IMR-90 (cell line): ENCODE results near the gene NHLRC1. TPM values are rescaled to one million over a fixed set of nuclear protein-coding genes. Genes with fewer than 3 reads are reported as not detected.

Experiments used
- ATAC-seq: fragments of 200-7000 bp; cut with Tn5 transposase; 2 replicates; pipeline ENCODE4 v1.9.1; 2020; ENCODE audit warnings: low read depth, mild to moderate bottlenecking, moderate library complexity
- BruUV-seq: library from RNA; stranded (reverse); fragments of 400-500 nt; replicated peaks from 2 replicates; lab custom pipeline; 2021; lab: Mats Ljungman, UMichigan
- CTCF ChIA-PET: fragments of 300-600 bp; formaldehyde crosslinking; extraction: SDS; loops from one replicate; lab custom pipeline; 2021; ENCODE audit warnings: antibody characterized with exemption; lab: Yijun Ruan, JAX
- POLR2A ChIA-PET: fragments of 300-600 bp; sonication (Branson Sonifier 250); formaldehyde crosslinking; loops from one replicate; lab custom pipeline; 2022; ENCODE audit warnings: antibody characterized with exemption; ENCODE audit not compliant: unreplicated experiment; lab: Charles Lee
- DNase-seq: peaks from one replicate; pipeline ENCODE4 v3.0.0; 2013
- H2AFZ ChIP-seq: replicated peaks from 2 replicates; pipeline ENCODE3; 2013; ENCODE audit warnings: low read length, mild to moderate bottlenecking; ENCODE audit not compliant: poor library complexity
- H2AK5ac ChIP-seq: 2 replicates; pipeline ENCODE4 v1.6.1; 2013; ENCODE audit warnings: low read depth, low read length, inconsistent platforms
- H2AK9ac ChIP-seq: replicated peaks from 2 replicates; pipeline ENCODE3; 2013; ENCODE audit warnings: mild to moderate bottlenecking, low read depth, low read length, moderate library complexity; ENCODE audit not compliant: poor library complexity
- H2BK120ac ChIP-seq: 2 replicates; pipeline ENCODE4 v1.6.1; 2013; ENCODE audit warnings: low read depth, low read length, inconsistent platforms
- H2BK15ac ChIP-seq: 3 replicates; pipeline ENCODE4 v1.6.1; 2013; ENCODE audit warnings: low read depth, low read length, inconsistent platforms
- H2BK20ac ChIP-seq: 2 replicates; pipeline ENCODE4 v1.6.1; 2013; ENCODE audit warnings: low read depth, mild to moderate bottlenecking, inconsistent platforms, low read length, moderate library complexity
- H2BK5ac ChIP-seq: 2 replicates; pipeline ENCODE4 v1.6.1; 2013; ENCODE audit warnings: mild to moderate bottlenecking, low read depth, low read length, inconsistent platforms; ENCODE audit not compliant: poor library complexity, severe bottlenecking
- H3K14ac ChIP-seq: replicated peaks from 2 replicates; pipeline ENCODE4 v1.6.1; 2013; ENCODE audit warnings: low read depth, low read length, inconsistent platforms
- H3K18ac ChIP-seq: 2 replicates; pipeline ENCODE4 v1.6.1; 2013; ENCODE audit warnings: low read depth, low read length, control low read depth
- H3K23ac ChIP-seq: 2 replicates; pipeline ENCODE4 v1.6.1; 2013; ENCODE audit warnings: low read depth, low read length, inconsistent platforms
- H3K27ac ChIP-seq: 2 replicates; pipeline ENCODE4 v1.5.1; 2013; ENCODE audit warnings: mild to moderate bottlenecking, control low read depth, low read length; ENCODE audit not compliant: insufficient read depth
- H3K27me3 ChIP-seq: 2 replicates; pipeline ENCODE4 v1.6.1; 2013; ENCODE audit warnings: low read length; ENCODE audit not compliant: control insufficient read depth, insufficient read depth
- H3K36me3 ChIP-seq: 2 replicates; pipeline ENCODE4 v1.6.1; 2013; ENCODE audit warnings: low read length, mixed read lengths; ENCODE audit not compliant: control insufficient read depth, insufficient read depth
- H3K4ac ChIP-seq: 2 replicates; pipeline ENCODE4 v1.6.1; 2013; ENCODE audit warnings: low read depth, low read length, inconsistent platforms
- H3K4me1 ChIP-seq: 2 replicates; pipeline ENCODE4 v1.6.1; 2013; ENCODE audit warnings: low read length, mixed read lengths; ENCODE audit not compliant: control insufficient read depth, insufficient read depth
- H3K4me2 ChIP-seq: 2 replicates; pipeline ENCODE4 v1.6.1; 2013; ENCODE audit warnings: low read depth, mild to moderate bottlenecking, control low read depth, low read length, moderate library complexity
- H3K4me3 ChIP-seq: 2 replicates; pipeline ENCODE4 v1.5.1; 2013; ENCODE audit warnings: low read depth, mild to moderate bottlenecking, control low read depth, low read length, moderate library complexity; ENCODE audit not compliant: insufficient read depth
- H3K56ac ChIP-seq: 2 replicates; pipeline ENCODE4 v1.6.1; 2013; ENCODE audit warnings: low read length, inconsistent platforms; ENCODE audit not compliant: insufficient read depth; ENCODE audit errors: extremely low read depth
- H3K79me1 ChIP-seq, 2 experiments: 2 replicates each; pipeline ENCODE4 v1.6.1; 2013; ENCODE audit warnings: low read length in 2 of 2, inconsistent platforms in 1 of 2, low read depth in 1 of 2
- H3K9ac ChIP-seq: 2 replicates; pipeline ENCODE4 v1.6.1; 2013; ENCODE audit warnings: low read depth, low read length, control low read depth
- H3K9me1 ChIP-seq: 2 replicates; pipeline ENCODE4 v1.6.1; 2013; ENCODE audit warnings: low read length, inconsistent platforms; ENCODE audit not compliant: insufficient read depth
- H3K9me3 ChIP-seq: 2 replicates; pipeline ENCODE4 v1.6.1; 2013; ENCODE audit warnings: low read length; ENCODE audit not compliant: control insufficient read depth, insufficient read depth
- H4K20me1 ChIP-seq: 2 replicates; pipeline ENCODE4 v1.6.1; 2013; ENCODE audit warnings: low read length, inconsistent platforms; ENCODE audit not compliant: insufficient read depth
- H4K5ac ChIP-seq: 2 replicates; pipeline ENCODE4 v1.6.1; 2013; ENCODE audit warnings: mild to moderate bottlenecking, low read depth, low read length, control low read depth
- H4K8ac ChIP-seq, 2 experiments: 2 replicates each; pipeline ENCODE4 v1.6.1; 2013; ENCODE audit warnings: low read depth in 2 of 2, low read length in 2 of 2, control low read depth in 1 of 2, inconsistent platforms in 1 of 2
- H4K91ac ChIP-seq: 2 replicates; pipeline ENCODE4 v1.6.1; 2013; ENCODE audit warnings: low read depth, low read length, inconsistent platforms; ENCODE audit not compliant: insufficient read depth
- BHLHE40 ChIP-seq: fragments of 150-350 bp; IDR thresholded peaks from 2 replicates; pipeline ENCODE4 v1.6.1; 2016; ENCODE audit warnings: mild to moderate bottlenecking, low read depth, low read length
- CHD1 ChIP-seq: IDR thresholded peaks from 2 replicates; pipeline ENCODE4 v1.6.1; 2012; ENCODE audit warnings: low read depth, low read length, improper control_type of control experiment
- FOS ChIP-seq: fragments of 150-350 bp; IDR thresholded peaks from 2 replicates; pipeline ENCODE4 v1.6.1; 2016; ENCODE audit warnings: low read depth, low read length
- MAZ ChIP-seq: IDR thresholded peaks from 2 replicates; pipeline ENCODE4 v1.6.1; 2012; ENCODE audit warnings: low read depth, mild to moderate bottlenecking, low read length, improper control_type of control experiment, moderate library complexity, borderline replicate concordance
- MXI1 ChIP-seq: IDR thresholded peaks from 2 replicates; pipeline ENCODE4 v1.6.1; 2012; ENCODE audit warnings: low read depth, mild to moderate bottlenecking, low read length, moderate library complexity, borderline replicate concordance
- POLR2A ChIP-seq: IDR thresholded peaks from 2 replicates; pipeline ENCODE4 v1.6.1; 2012; ENCODE audit warnings: mild to moderate bottlenecking, low read depth, low read length
- RFX5 ChIP-seq: IDR thresholded peaks from 2 replicates; pipeline ENCODE4 v1.8.0; 2012; ENCODE audit warnings: low read depth, mild to moderate bottlenecking, low read length, moderate library complexity
- dilution Hi-C: fragments of 300-500 bp; cut with HindIII; formaldehyde crosslinking; loops from one replicate; pipeline ENCODE4 v1.14.3; 2018; ENCODE audit warnings: low sequenced_read_pairs; ENCODE audit not compliant: unreplicated experiment
- in situ Hi-C: fragments of 300-500 bp; cut with MboI; formaldehyde crosslinking; loops from 3 replicates; pipeline ENCODE4 v1.14.3; 2019; ENCODE audit warnings: low sequenced_read_pairs, inconsistent platforms, mixed read lengths
- intact Hi-C: fragments of 100-400 bp; cut with micrococcal nuclease; formaldehyde crosslinking; loops from 2 replicates; pipeline ENCODE4 v1.10.0; 2022
- polyA plus RNA-seq, 3 experiments: library from polyadenylated mRNA; depleted of rRNA; stranded (reverse); fragments of >200 nt; gene quantifications; 2 replicates each; pipeline ENCODE4 v1.2.3, GENCODE V29; 2012; ENCODE audit warnings: low replicate concordance in 1 of 3
- total RNA-seq: library from RNA; depleted of rRNA; stranded (reverse); fragments of >200 nt; gene quantifications from 2 replicates; pipeline ENCODE4 v1.2.3, GENCODE V29; 2012
- TF ChIP-seq, protein P1 (sequence below): fragments of 150-350 bp; IDR thresholded peaks from 2 replicates; pipeline ENCODE4 v1.6.1; 2016; ENCODE audit warnings: low read depth, mild to moderate bottlenecking, low read length, moderate library complexity, borderline replicate concordance
- TF ChIP-seq, protein P2 (sequence below): fragments of 150-350 bp; IDR thresholded peaks from 2 replicates; pipeline ENCODE4 v1.6.1; 2017; ENCODE audit warnings: mild to moderate bottlenecking, antibody characterized with exemption, low read length, low read depth
- TF ChIP-seq, protein P3 (sequence below): conservative IDR thresholded peaks from 2 replicates; pipeline ENCODE4 v1.5.1; 2012; ENCODE audit warnings: mild to moderate bottlenecking, low read depth, low read length, improper control_type of control experiment

Gene NHLRC1
- total and polyA plus RNA-seq, 2 of the 4 experiments (the other 2 are of a cell fraction) = 1.1 TPM

DNA sequence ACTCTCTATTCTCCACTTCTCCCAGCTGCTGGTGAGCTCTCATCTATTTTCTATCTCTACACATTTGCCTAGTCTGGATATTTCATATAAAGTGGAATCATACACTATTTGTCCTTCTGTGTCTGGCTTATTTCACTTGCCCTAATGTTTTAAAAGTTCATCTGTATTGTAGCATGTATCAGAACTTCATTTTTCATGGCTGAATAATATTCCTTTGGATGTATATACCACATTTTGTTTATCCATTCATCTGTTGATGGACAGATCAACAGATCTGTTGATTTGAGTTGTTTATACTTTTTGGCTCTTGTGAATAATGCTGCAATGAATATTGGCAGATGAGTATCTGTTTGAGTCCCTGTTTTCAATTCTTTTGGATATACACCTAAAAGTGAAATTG, 49.6 kb downstream of the NHLRC1 start:
- CTCF ChIA-PET = no interaction called here
- Histone ChIP-seq H3K9me1 (no peaks in the 10 kb centered on the region), H3K23ac (no peak overlapping the region), H3K27ac (no peak overlapping the region), H2BK15ac (no peak overlapping the region), H4K20me1 (no peaks in the 10 kb centered on the region), H3K9ac (no peak overlapping the region), H3K4me3 (no peak overlapping the region), H4K8ac (no peak overlapping the region), H2BK120ac (no peak overlapping the region), H3K18ac (no peak overlapping the region), H3K4me1 (no peaks in the 10 kb centered on the region), H3K27me3 (peaks cover 2% of the 10 kb centered on the region), H4K91ac (no peak overlapping the region), H3K79me1 (no peaks in the 10 kb centered on the region), H2AFZ (no peak overlapping the region), H3K36me3 (no peaks in the 10 kb centered on the region), H3K4ac (no peak overlapping the region), H3K14ac (no peak overlapping the region), H3K4me2 (no peak overlapping the region), H2BK5ac (no peak overlapping the region), H3K56ac (no peak overlapping the region), H4K5ac (no peak overlapping the region), H2AK9ac (no peak overlapping the region), H2BK20ac (no peak overlapping the region), H2AK5ac (no peak overlapping the region), H3K9me3 (peaks cover 6% of the 10 kb centered on the region; the same call in 1 of the 2 replicates)
- POLR2A ChIA-PET = no interaction called here
- intact Hi-C loops = no loop called here
- in situ Hi-C loops = no loop called here
- TF ChIP-seq, protein P1, sequence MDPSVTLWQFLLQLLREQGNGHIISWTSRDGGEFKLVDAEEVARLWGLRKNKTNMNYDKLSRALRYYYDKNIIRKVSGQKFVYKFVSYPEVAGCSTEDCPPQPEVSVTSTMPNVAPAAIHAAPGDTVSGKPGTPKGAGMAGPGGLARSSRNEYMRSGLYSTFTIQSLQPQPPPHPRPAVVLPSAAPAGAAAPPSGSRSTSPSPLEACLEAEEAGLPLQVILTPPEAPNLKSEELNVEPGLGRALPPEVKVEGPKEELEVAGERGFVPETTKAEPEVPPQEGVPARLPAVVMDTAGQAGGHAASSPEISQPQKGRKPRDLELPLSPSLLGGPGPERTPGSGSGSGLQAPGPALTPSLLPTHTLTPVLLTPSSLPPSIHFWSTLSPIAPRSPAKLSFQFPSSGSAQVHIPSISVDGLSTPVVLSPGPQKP = no peak
- TF ChIP-seq FOS = no peak
- TF ChIP-seq, protein P2, sequence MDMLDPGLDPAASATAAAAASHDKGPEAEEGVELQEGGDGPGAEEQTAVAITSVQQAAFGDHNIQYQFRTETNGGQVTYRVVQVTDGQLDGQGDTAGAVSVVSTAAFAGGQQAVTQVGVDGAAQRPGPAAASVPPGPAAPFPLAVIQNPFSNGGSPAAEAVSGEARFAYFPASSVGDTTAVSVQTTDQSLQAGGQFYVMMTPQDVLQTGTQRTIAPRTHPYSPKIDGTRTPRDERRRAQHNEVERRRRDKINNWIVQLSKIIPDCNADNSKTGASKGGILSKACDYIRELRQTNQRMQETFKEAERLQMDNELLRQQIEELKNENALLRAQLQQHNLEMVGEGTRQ = no peak
- TF ChIP-seq, protein P3, sequence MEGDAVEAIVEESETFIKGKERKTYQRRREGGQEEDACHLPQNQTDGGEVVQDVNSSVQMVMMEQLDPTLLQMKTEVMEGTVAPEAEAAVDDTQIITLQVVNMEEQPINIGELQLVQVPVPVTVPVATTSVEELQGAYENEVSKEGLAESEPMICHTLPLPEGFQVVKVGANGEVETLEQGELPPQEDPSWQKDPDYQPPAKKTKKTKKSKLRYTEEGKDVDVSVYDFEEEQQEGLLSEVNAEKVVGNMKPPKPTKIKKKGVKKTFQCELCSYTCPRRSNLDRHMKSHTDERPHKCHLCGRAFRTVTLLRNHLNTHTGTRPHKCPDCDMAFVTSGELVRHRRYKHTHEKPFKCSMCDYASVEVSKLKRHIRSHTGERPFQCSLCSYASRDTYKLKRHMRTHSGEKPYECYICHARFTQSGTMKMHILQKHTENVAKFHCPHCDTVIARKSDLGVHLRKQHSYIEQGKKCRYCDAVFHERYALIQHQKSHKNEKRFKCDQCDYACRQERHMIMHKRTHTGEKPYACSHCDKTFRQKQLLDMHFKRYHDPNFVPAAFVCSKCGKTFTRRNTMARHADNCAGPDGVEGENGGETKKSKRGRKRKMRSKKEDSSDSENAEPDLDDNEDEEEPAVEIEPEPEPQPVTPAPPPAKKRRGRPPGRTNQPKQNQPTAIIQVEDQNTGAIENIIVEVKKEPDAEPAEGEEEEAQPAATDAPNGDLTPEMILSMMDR = no peak
- TF ChIP-seq MAZ = no peak
- no peak for TF ChIP-seq POLR2A
- TF ChIP-seq RFX5 = no peak
- no peak for TF ChIP-seq CHD1
- no peak for TF ChIP-seq BHLHE40
- no peak for TF ChIP-seq MXI1
- dilution Hi-C loops = no loop called here
- no peak for DNase-seq
- ATAC-seq = no peak
- BruUV-seq = no TSS peak
